OCI-LY3 (cell line): ENCODE data around the gene CDC14A.

Experiments
- H2AFZ ChIP-seq: fragments of 200-600, 300-600 bp; shearing (Covaris generic); 2 replicates; pipeline ENCODE4 v1.6.0; 2014; ENCODE audit warnings: antibody characterized with exemption, low read depth, low read length
- H3K27ac ChIP-seq: fragments of 200-600, 300-600 bp; sonication (generic); 2 replicates; pipeline ENCODE4 v1.5.1; 2014; ENCODE audit warnings: mild to moderate bottlenecking, low read length, moderate library complexity, mixed read lengths
- H3K27me3 ChIP-seq: fragments of 200-600, 300-600 bp; sonication (generic); 2 replicates; pipeline ENCODE4 v1.6.1; 2014; ENCODE audit warnings: low read depth, low read length, mixed read lengths
- H3K36me3 ChIP-seq: fragments of 200-600, 300-600 bp; sonication (generic); replicated peaks from 2 replicates; pipeline ENCODE3; 2014; ENCODE audit warnings: low read depth, low read length, mixed read lengths
- H3K4me1 ChIP-seq: fragments of 300-600, 200-600 bp; sonication (generic); 2 replicates; pipeline ENCODE4 v1.6.1; 2014; ENCODE audit warnings: low read length, mixed read lengths
- H3K4me2 ChIP-seq: fragments of 200-600, 300-600 bp; sonication (generic); 2 replicates; pipeline ENCODE4 v1.6.1; 2014; ENCODE audit warnings: low read length, mixed read lengths
- H3K4me3 ChIP-seq: fragments of 300-600, 200-600 bp; sonication (generic); 2 replicates; pipeline ENCODE4 v1.5.1; 2014; ENCODE audit warnings: antibody characterized with exemption, mild to moderate bottlenecking, low read length, moderate library complexity
- H3K79me2 ChIP-seq: fragments of 300-600, 200-600 bp; shearing (Covaris generic); 2 replicates; pipeline ENCODE4 v1.6.1; 2014; ENCODE audit warnings: mild to moderate bottlenecking, low read length, mixed read lengths
- H3K9ac ChIP-seq: fragments of 300-600, 200-600 bp; shearing (Covaris generic); 2 replicates; pipeline ENCODE4 v1.6.0; 2014; ENCODE audit warnings: mild to moderate bottlenecking, low read length, moderate library complexity
- H3K9me3 ChIP-seq: fragments of 200-600, 300-600 bp; shearing (Covaris generic); 2 replicates; pipeline ENCODE4 v1.6.1; 2014; ENCODE audit warnings: low read length, mixed read lengths; ENCODE audit not compliant: insufficient read depth
- H4K20me1 ChIP-seq: fragments of 200-600, 300-600 bp; sonication (generic); 2 replicates; pipeline ENCODE4 v1.6.1; 2016; ENCODE audit warnings: low read length, mixed read lengths; ENCODE audit not compliant: insufficient read depth
- EZH2phosphoT487 ChIP-seq: fragments of 200-600 bp; shearing (Covaris generic); IDR thresholded peaks from 2 replicates; pipeline ENCODE4 v1.6.1; 2018; ENCODE audit warnings: antibody characterized with exemption, mixed run types, low read depth
- TF ChIP-seq, protein P1 (sequence below): fragments of 200-600, 300-600 bp; sonication (generic); IDR thresholded peaks from 2 replicates; pipeline ENCODE4 v1.5.1; 2014; ENCODE audit warnings: antibody characterized with exemption, low read length, low read depth

The CDC14A gene

DNA sequence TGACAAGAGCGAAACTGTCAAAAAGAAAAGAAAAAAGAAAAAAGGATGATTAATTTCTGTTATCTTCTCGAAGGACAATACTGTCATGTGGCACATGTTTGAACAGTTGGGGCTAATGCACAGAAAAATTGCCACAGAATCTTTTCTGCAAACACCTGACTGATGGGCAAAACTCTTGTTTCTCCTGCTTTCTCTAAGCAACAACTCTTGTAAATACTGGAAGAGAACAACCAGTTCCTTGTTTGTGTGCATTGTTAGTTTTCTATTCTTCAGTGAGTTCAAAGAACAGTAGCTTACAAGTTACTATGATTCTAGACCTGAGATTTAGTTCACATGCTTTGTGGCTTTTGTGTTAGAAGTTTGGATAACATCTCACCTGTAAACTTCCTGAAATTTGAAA, 60.7 kb downstream of the CDC14A start:
- Histone ChIP-seq H3K4me1 (no peaks in the 10 kb centered on the region), H3K9ac (no peak overlapping the region), H4K20me1 (no peaks in the 10 kb centered on the region), H2AFZ (no peak overlapping the region), H3K36me3 (no peaks in the 10 kb centered on the region), H3K9me3 (no peaks in the 10 kb centered on the region), H3K79me2 (no peaks in the 10 kb centered on the region), H3K4me3 (no peak overlapping the region), H3K27me3 (no peaks in the 10 kb centered on the region), H3K4me2 (no peak overlapping the region), H3K27ac (no peak overlapping the region)
- TF ChIP-seq, protein P1, sequence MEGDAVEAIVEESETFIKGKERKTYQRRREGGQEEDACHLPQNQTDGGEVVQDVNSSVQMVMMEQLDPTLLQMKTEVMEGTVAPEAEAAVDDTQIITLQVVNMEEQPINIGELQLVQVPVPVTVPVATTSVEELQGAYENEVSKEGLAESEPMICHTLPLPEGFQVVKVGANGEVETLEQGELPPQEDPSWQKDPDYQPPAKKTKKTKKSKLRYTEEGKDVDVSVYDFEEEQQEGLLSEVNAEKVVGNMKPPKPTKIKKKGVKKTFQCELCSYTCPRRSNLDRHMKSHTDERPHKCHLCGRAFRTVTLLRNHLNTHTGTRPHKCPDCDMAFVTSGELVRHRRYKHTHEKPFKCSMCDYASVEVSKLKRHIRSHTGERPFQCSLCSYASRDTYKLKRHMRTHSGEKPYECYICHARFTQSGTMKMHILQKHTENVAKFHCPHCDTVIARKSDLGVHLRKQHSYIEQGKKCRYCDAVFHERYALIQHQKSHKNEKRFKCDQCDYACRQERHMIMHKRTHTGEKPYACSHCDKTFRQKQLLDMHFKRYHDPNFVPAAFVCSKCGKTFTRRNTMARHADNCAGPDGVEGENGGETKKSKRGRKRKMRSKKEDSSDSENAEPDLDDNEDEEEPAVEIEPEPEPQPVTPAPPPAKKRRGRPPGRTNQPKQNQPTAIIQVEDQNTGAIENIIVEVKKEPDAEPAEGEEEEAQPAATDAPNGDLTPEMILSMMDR, result no peak
- TF ChIP-seq EZH2phosphoT487, result no peak

DNA sequence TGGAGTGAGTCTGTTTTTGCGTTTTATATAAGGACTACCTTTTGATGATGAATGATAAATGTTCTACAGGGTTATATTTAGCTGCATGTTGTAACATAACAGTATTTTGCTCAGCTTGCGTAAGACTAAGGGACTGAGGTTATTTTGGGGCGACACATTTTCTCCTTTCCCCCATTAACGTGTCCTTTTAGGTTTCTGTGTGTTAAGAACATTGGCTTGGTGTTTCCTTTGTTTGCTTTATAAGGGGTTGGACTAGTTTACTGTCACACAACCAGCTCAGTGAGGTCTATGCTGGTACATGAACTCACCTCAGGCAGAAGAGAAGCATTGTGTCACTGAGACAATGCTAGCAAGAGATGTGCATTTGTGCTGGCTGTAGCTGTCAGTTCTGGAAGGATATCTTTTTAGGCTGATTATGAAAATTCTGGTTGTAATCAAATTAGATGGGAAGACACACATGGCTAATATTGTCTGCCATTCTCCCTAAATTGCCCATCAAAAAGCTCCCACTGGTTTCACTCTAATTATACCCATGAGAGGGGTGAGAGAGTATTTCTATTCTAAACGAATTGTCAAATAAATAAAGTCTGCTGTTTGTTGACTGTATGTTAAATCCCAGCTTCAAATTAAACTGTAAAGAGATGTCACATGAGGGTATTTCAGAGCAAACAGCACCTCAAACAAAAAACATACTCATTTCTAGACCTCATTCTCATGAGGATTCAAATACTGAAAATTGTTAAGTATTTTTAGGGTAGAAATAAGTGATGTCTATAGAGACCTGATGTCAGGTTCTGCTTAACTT, 62.6 kb downstream of the CDC14A start:
- no peak for TF ChIP-seq EZH2phosphoT487
- TF ChIP-seq, protein P1, result no peak
- Histone ChIP-seq H3K36me3 (no peaks in the 10 kb centered on the region), H3K9ac (no peak overlapping the region), H3K4me1 (no peaks in the 10 kb centered on the region), H3K79me2 (no peaks in the 10 kb centered on the region), H4K20me1 (no peaks in the 10 kb centered on the region), H3K27ac (no peak overlapping the region), H3K9me3 (no peaks in the 10 kb centered on the region), H3K27me3 (no peaks in the 10 kb centered on the region), H3K4me2 (no peak overlapping the region), H3K4me3 (no peak overlapping the region), H2AFZ (no peak overlapping the region)

GRCh38 chr1:100415498-100415778, 63.1 kb downstream of the CDC14A start:
- no peak for TF ChIP-seq EZH2phosphoT487
- TF ChIP-seq, protein P1, result no peak
- Histone ChIP-seq H3K4me2 (no peak overlapping the region), H2AFZ (no peak overlapping the region), H4K20me1 (no peaks in the 10 kb centered on the region), H3K79me2 (no peaks in the 10 kb centered on the region), H3K36me3 (no peaks in the 10 kb centered on the region), H3K9ac (no peak overlapping the region), H3K9me3 (no peaks in the 10 kb centered on the region), H3K4me1 (no peaks in the 10 kb centered on the region), H3K27me3 (no peaks in the 10 kb centered on the region), H3K4me3 (no peak overlapping the region), H3K27ac (no peak overlapping the region)

GRCh38 chr1:100419072-100419471, 66.8 kb downstream of the CDC14A start:
- no peak overlapping the region for H3K4me2 ChIP-seq
- H3K27ac ChIP-seq, result no peak overlapping the region
- no peaks in the 10 kb centered on the region for H3K27me3 ChIP-seq
- H3K9me3 ChIP-seq, result no peaks in the 10 kb centered on the region
- H3K36me3 ChIP-seq, result no peaks in the 10 kb centered on the region
- no peak overlapping the region for H3K9ac ChIP-seq
- TF ChIP-seq, protein P1, result no peak
- no peak for TF ChIP-seq EZH2phosphoT487
- no peaks in the 10 kb centered on the region for H4K20me1 ChIP-seq
- no peaks in the 10 kb centered on the region for H3K79me2 ChIP-seq
- H2AFZ ChIP-seq, result no peak overlapping the region
- H3K4me3 ChIP-seq, result no peak overlapping the region
- H3K4me1 ChIP-seq, result no peaks in the 10 kb centered on the region
